Superior temporal gyrus (tissue), 1 donor: ENCODE measurements around the gene RBM17.
"Not testable (repeated sequence)": the region's sequence is repeated elsewhere in the genome, so short reads cannot be mapped to it uniquely, and the experiment has no call there.

ENCODE experiments used
- DNase-seq: peaks from one replicate; pipeline ENCODE4 v3.0.0-alpha.2; 2016; ENCODE audit errors: extremely low spot score

The RBM17 gene

DNA sequence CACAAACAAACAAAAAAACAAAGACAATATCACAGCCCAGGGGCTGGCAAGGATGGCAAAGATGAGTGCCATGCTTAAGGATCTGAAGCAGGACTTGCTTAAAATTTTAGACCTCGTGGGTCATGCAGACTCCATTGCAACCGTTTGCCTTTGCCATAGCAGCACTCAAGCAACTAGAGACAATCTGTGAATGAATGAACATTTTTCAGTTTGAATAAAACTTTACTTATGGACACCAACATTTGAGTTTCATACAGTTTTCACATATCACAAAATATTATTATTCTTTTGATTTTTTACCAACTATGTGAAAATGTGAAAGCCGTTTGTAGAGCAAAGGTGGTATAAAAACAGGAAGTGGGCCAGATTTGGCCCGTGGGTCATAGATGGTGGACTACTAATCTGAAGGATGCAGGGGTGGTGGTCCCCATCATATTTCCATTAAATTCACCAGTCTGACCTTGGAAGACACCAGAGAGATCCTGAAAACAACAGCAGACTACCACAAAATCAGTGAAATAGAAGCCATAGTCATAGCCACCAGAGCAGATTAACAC lies 8.3 kb upstream of the RBM17 start:
- DNase-seq, result no peak

DNA sequence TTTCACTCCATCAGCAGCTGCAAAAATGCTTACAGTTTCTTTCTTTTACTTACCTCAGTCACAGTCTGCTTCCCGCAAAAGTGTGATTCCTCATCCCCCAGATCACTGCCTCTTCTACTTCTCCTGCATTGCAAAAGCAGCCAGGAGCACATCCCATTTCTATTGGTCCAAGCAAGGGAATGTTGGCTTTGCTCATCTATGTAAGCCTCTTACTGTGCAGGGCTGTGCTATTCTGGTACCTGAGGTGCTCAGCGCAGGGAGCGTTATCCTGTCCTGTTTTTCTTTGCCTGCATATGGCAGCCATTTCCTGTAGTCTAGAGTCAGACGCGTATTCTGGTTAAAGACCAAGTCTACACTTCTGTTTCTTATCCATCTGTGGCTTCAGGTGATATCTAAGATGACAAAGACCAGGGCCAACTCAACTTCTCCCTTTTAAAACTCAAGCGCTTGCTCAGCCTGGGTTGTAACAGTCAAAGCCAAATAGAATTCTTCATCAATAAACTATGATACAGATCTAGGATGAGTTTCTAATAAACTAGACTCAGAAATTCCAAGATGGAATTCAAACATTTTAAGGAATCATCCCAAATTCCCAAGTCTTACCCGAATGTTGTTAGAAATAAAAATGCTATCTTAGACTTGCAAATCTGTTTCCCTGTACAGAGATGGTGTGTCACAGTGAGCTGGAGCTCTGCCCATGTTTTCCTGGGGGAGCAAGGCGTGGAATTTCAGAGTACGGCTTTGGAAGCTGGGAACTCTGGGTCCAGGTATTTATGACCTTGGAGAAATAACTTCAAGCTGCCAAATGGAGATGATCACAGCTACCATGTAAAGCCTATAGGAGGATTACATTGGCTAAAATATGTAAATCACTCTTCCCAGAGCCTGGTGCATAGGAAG lies 6.1 kb upstream of the RBM17 start:
- DNase-seq, result peak; percentile 51

GRCh38 chr10:6083523-6084475 lies 5.0 kb upstream of the RBM17 start:
- no peak for DNase-seq

DNA sequence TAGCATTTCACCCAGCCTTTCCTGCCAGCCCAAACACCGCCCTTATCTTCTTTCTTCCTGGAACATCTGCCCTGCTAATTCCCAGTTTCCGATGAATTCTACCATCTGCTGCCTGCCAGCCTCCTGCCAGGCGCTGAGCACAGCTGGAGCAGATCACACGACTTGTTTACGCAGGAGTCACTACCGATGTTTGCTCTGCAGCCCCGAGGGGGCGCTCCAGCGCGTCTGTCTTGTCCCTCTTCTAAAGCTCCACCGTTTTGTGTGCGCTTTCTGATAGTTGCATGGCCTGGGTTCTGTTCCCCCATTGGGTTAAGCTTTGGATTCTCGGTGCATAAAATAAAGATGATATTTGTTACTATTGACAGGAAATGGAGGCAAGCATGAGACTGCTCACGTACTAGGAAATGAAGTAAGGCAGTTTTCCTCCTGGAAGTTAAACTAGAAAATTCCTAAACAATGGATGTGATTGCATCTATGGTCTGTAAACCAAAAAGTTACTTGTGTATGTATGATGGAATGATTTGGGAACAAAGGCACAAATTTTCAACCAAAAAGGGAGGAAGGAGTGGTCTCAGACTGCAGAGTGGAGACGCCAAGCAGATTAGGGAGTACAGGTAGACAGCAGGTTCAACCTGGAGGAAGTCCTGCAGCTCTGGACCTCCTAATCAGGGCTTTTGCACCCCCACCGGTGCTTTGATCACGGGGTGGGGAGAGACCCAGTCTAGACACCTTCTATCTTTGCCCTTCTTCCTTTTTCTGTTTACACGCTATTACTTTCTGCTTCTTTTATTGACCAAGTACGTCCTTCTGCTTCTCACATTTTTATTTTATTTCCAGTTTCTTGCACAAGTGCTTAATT lies 2.2 kb upstream of the RBM17 start:
- DNase-seq, result peak; percentile 96

DNA sequence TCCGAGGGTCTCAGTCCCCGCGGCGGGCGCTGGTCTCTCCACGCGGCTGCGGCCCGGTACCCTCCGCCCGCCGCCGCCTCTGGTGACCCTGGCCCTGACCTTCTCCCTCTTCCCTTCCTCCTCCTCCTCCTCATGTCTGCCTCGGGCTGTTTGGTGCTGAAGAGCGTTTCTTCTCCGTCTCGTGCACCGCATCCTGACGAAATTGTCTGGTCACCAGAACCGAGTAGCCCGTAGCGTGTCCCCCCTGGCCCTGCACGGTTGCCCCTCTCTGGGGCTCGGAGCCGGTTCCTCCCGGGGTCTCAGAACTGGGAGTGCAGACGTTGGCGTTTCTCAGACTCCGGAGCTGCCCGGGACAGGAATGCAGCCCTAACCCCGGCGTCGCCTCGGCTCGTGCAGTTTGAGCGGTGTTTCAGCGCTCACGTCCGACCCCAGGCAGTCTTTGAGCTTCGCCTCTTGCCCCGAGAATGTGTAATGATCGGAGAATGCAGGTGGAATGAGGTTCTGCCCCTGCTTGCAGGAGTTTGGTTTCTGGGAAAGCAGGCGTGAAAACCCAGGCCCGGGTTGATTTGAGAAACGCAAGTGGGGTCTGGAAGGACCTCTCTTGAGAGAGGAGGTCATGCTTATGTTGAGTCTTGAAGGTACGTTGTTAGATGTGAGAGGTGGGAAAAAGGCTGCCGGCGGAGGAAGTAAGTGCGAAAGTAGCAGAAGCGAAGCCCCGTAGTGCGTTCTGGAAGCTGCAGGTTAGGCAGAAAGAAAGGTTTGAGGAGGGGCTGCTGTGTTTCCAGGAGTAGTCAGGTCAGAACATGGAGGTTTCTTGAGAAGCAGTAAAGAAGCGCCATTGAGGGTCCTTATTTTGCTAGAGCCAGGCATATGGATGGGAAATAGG lies 743 bp downstream of the RBM17 start:
- no peak for DNase-seq

GRCh38 chr10:6091630-6092029 lies 2.8 kb downstream of the RBM17 start:
- DNase-seq, result no peak

DNA sequence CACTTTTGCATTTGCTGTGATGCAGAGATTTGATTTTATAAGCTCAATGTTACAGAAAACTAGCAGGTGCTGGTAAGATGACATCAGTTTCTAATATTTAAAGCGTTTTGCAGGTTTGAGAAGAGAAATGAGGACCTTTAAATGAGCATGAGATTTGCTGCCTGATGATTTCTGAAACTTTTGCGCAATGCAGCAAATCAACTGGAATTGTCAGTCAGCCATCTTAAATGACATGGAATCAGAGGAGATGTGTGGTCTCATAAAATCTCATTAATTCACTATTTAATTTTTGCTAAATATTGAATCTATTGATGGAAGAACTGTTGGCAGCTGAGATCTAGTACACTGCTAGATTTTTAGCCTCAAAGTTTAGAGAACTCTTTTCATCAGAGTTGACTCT lies 3.9 kb downstream of the RBM17 start:
- DNase-seq, result no peak

GRCh38 chr10:6095810-6096570 lies 7.2 kb downstream of the RBM17 start:
- no peak for DNase-seq

DNA sequence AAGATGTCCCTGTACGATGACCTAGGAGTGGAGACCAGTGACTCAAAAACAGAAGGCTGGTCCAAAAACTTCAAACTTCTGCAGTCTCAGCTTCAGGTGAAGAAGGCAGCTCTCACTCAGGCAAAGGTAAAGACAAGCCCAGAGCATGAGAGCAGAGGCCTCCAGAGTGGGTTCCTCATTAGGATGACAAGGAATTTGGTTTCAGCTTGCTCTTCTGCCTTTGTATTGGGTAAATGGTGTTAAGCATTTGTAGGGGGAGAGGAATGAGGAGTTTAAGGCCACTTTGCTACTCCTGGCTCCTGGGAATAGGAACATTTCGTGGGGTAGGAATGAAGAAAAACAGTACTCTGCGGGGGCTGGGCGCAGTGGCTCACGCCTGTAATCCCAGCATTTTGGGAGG lies 8.2 kb downstream of the RBM17 start:
- no peak for DNase-seq

DNA sequence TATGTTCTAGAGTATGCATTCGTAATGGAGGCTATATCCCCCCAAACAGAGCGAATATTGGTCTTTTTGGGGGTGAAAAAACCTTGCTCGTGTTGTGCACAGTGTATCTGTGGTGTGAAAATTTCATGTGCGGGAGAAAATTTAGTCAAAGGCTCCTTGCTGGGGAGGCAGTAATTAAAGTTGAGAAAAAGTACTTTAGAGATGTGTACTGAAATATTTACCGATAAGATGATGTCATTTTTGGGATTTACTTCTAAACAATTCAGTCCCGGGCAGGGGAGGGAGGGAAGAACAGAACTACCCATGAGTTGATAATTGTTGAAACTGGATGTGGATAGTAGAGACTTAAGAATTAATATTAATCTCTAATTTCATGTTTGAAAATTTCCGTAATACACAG lies 9.3 kb downstream of the RBM17 start:
- DNase-seq, result no peak

GRCh38 chr10:6100370-6100769 lies 11.5 kb downstream of the RBM17 start:
- DNase-seq, result no peak

- DNase-seq, result no peak
These were observed 12.3 kb downstream of the RBM17 start for GRCh38 chr10:6101181-6101580.

- DNase-seq, result no peak
These were observed 13.3 kb downstream of the RBM17 start for GRCh38 chr10:6102128-6102527.

DNA sequence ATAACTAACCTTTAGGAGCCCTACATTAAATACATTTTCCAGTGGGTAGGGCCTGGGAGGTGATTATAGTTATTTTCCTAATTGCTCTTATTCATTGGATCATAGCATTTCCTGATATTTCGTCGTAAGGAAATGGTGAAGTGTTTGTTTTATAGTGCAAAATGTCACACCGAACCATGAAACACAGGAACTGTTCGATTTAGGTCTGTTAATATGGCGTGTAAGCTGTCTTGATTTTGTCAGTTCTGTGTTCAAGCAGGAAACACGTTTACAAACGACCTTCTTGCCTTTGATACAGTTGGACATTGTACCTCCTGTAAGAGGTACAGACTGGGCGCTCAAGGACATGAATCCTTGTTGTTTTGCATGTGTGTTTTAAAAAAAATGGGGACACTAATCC lies 14.8 kb downstream of the RBM17 start:
- DNase-seq, result no peak

DNA sequence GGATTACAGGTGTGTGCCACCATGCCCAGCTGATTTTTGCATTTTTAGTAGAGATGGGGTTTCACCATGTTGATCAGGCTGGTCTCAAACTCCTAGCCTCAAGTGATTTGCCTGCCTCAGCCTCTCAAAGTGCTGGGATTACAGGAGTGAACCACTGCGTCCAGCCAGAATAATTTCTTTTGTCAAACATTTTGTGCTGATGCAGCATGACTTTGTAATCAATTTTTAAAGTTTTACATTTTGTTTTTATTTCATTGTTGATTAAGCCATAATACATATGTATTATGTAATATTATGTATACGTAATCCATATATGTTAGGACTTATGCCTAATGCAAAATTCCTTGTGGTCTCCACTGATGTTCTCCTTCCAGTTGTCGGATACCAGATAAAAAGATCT lies 18.8 kb downstream of the RBM17 start:
- DNase-seq, result not testable (repeated sequence)

DNA sequence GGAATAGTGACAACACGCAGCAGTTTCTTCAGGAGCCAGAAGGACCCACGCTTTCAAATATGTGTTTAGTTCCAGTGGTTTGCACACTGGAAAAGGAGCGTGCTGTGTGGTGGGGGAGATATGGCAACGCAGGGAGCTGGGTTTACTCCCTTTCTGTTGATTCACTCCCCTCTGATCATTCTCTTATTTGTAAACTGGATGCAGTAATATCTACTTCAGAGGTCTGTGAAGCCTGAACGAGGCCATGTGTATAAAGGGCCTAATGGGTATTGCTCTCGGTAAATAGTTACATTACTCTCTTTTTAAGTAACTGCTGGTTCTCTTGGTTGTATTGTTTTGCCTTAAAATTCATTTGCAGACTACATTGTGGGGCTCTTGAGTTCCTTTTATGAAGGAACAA lies 19.2 kb downstream of the RBM17 start:
- DNase-seq, result no peak

DNA sequence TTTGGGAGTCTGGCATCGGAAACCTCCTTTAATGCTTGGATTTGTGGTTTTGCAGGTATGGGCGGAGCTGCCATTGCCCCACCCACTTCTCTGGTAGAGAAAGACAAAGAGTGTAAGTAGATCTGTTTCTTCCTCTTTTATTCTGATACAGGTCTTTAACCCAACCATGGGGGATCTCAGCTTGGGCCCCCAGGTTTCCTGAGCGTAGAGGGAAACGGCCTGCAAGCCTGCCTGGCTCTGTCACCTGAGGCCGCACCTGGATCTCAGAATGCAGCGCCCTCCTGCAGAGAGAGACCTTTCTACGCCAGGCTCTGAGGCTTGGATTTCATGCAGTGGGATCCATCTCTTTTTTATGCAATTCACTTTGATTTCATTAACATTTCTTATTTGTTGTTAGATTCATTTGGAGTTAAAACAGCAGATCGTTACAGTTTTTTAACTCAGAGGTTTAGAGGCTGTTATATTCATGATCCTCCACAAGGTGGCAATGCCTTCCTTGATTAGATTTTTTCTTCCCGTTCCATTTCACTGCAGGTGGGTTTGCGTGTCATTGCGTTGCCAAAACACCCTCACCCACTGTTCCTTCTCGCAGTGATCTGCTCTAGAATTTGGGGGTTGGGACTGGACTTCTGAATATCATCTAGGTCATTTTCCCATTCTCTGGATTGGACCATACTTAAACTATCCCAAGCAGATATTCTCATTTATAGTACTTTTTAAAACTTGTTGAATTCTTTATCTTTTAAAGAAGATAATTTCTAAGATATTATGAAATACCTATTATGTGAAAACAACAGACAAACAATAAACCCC lies 20.0 kb downstream of the RBM17 start:
- peak; percentile 88 for DNase-seq

DNA sequence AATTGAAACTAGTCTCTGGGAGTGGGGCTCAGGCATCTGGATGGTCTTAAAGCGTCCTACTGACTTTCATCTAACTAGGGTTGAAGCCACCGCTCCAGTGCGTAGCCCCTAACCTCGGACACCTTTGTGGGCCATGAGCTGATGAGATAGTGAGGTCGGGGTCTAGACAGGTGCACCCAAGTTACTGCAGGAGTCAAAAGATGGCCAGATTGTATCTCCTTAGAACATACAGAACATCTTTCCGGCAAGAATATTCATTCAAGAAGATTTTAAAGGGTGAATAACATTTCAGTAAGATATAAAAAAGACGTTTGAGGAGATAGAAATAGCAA lies 20.6 kb downstream of the RBM17 start:
- DNase-seq, result no peak

- no peak for DNase-seq
These were observed 21.3 kb downstream of the RBM17 start for GRCh38 chr10:6110136-6110535.
